Body of pancreas (tissue), 4 donors: ENCODE results near the gene CPLX3.

Experiments
- CTCF ChIP-seq, 7 experiments: fragments of 450-650 bp in 4 of 7; fragments of 200-600 bp in 3 of 7; sonication (generic) in 3 of 7; IDR thresholded peaks; one replicate each; pipeline ENCODE4 v1.5.1; 2016 to 2019; ENCODE audit warnings: antibody characterized with exemption in 7 of 7
- POLR2A ChIP-seq, 3 donors: fragments of 450-650 bp; IDR thresholded peaks; one replicate each; pipeline ENCODE4 v1.6.1; 2016; ENCODE audit warnings: antibody characterized with exemption in 3 of 3, mild to moderate bottlenecking in 2 of 3

GRCh38 chr15:74809242-74809641 is 17.2 kb upstream of the CPLX3 start:
- no peak for TF ChIP-seq POLR2A (IDR thresholded peaks at IDR 0.05)
- TF ChIP-seq CTCF (IDR thresholded peaks at IDR 0.05) = no peak
